Heart left ventricle (tissue), 16 donors: ENCODE measurements around the gene TLL1. TPM values are rescaled to one million over a fixed set of nuclear protein-coding genes. Genes with fewer than 3 reads are reported as not detected.

Source experiments
- ATAC-seq, 4 donors: fragments of 200-7000 bp; cut with Tn5 transposase; one replicate each; pipeline ENCODE4 v1.9.1; 2020 to 2022; ENCODE audit warnings: moderate library complexity in 4 of 4, mild to moderate bottlenecking in 3 of 4, moderate number of reproducible peaks in 1 of 4
- DNase-seq, 5 donors: peaks; one replicate each; pipeline ENCODE4 v3.0.0-alpha.2; 2020
- H3K27ac ChIP-seq, 12 donors: fragments of 200-600 bp; sonication (generic) in 4 of 12; one replicate each; pipeline versions ENCODE4 v1.5.0 to v1.8.0; 2016 to 2022; ENCODE audit warnings: mild to moderate bottlenecking in 2 of 12
- H3K27me3 ChIP-seq, 9 donors: fragments of 200-600 bp; sonication (generic) in 2 of 9; one replicate each; pipeline versions ENCODE4 v1.5.1 to v1.8.0; 2016 to 2022; ENCODE audit warnings: mild to moderate bottlenecking in 3 of 9
- H3K36me3 ChIP-seq, 9 donors: fragments of 200-600 bp; sonication (generic) in 2 of 9; one replicate each; pipeline versions ENCODE4 v1.5.0 to v1.8.0; 2018 to 2022; ENCODE audit warnings: mild to moderate bottlenecking in 2 of 9
- H3K4me1 ChIP-seq, 12 donors: fragments of 200-600 bp; sonication (generic) in 4 of 12; one replicate each; pipeline versions ENCODE4 v1.5.0 to v1.8.0; 2016 to 2022; ENCODE audit warnings: mild to moderate bottlenecking in 3 of 12
- H3K4me3 ChIP-seq, 12 donors: fragments of 200-600 bp; sonication (generic) in 4 of 12; one replicate each; pipeline versions ENCODE4 v1.5.0 to v1.8.0; 2017 to 2022; ENCODE audit warnings: mild to moderate bottlenecking in 9 of 12, moderate library complexity in 4 of 12
- H3K9me3 ChIP-seq, 12 donors: fragments of 200-600 bp; sonication (generic) in 4 of 12; one replicate each; pipeline versions ENCODE4 v1.5.0 to v1.8.0; 2016 to 2022; ENCODE audit warnings: mild to moderate bottlenecking in 1 of 12
- CTCF ChIP-seq, 12 donors: fragments of 200-600 bp; sonication (generic) in 4 of 12; IDR thresholded peaks; one replicate each; pipeline versions ENCODE4 v1.5.0 to v1.8.0; 2018 to 2022; ENCODE audit warnings: antibody characterized with exemption in 12 of 12, mild to moderate bottlenecking in 5 of 12
- POLR2A ChIP-seq, 2 donors: fragments of 450-650 bp; IDR thresholded peaks; one replicate each; pipeline ENCODE4 v1.6.1; 2017; ENCODE audit warnings: antibody characterized with exemption in 2 of 2, mild to moderate bottlenecking in 2 of 2, moderate library complexity in 2 of 2
- WGBS, 4 donors: extraction: QIAGEN DNeasy Blood & Tissue Kit in 2 of 4; methylation state at CpG; one replicate each; pipeline versions ENCODE4 v1.1.5 to v1.1.7; 2013 to 2018; 5-methylcytosine and 5-hydroxymethylcytosine counted together
- intact Hi-C, 10 donors: fragments of 100-400 bp; cut with DNase I; formaldehyde crosslinking; loops; one replicate each; pipeline versions ENCODE4 v1.11.1 to v1.14.2; 2022
- polyA plus RNA-seq, 2 donors: library from polyadenylated mRNA; stranded (reverse); fragments of 200-250 nt; gene quantifications; one replicate each; pipeline ENCODE4 v1.2.3, GENCODE V29; 2013
- total RNA-seq, 9 donors: library from RNA; depleted of rRNA in 2 of 9; stranded (reverse); fragments of >200 nt in 2 of 9; fragmentation: NEBNext Ultra II Directional in 3 of 9; extraction: Animal tissue kit (Norgen Biotek cat#: 25700) in 3 of 9; gene quantifications; one replicate each; pipeline versions ENCODE4 v1.1.0 to v1.2.4, GENCODE V29; 2016 to 2023
- donor health status: ischemic (EF 13 %, LVEDD 7.1; RV severe dilation, severe dysfunction).
- donor health status: healthy with polysubstance abuse.
- donor health status: DM: no; HTN: yes; CAD: no.
- donor health status: DM: no; HTN: no; CAD: no.
- donor health status: ischemic (EF 25% LVEDD 6.9; RV normal size, moderate dysfunction).
- donor health status: ischemic (EF 25% LVEDD 5.7; RV mildly dilated, moderate dysfunction).
- donor health status: healthy.
- donor health status: DM: yes; HTN: yes; CAD: no.
- donor health status: ischemic (EF 35%, LVEDD 5.7; RV mildly dilated, moderate dysfunction).
- donor health status: nonischemic (EF 11% LVEDD 7.7; RV severe dilation, severe dysfunction).
- donor health status: DM: yes; HTN: yes; CAD: no.
- donor health status: PGD.
- donor health status: ischemic (EF 29% LVEDD 5.4; RV normal size, mild dysfunction).
- donor health status: nonischemic (EF 23%, LVEDD 6.1; RV moderate dilation, normal function).

The TLL1 gene
- total and polyA plus RNA-seq, 11 donors, result 0.08 to 4.5 (median 1.2) TPM

DNA sequence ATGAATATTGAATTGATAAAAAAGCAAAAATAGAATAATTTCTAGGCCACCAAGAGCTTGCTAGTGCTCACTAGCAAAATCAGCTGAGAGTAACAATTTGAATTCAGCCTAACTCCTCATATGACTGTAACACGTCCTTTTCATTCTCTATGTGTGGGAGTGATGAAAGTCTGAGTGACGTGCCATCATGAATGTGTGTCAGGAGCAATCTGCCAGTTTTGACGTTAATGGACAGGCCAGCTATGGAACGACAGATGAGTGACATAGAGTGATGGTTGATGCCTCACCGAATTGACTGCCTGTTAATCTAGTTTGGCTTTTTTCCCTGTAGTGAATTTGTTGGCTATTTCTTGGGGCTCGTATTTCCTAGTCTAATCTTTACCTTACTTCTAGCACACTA lies 200.7 kb downstream of the TLL1 start:
- no peak for ATAC-seq
- no peaks in the 10 kb centered on the region for H3K27me3 ChIP-seq
- H3K4me3 ChIP-seq, result no peak overlapping the region
- intact Hi-C loops, result no loop called here
- H3K27ac ChIP-seq, result no peak overlapping the region
- 72 to 84% (median 83%) methylated on average over 6 of the region's 6 CpGs for WGBS, 4 donors
- no peaks in the 10 kb centered on the region for H3K4me1 ChIP-seq
- no peaks in the 10 kb centered on the region for H3K9me3 ChIP-seq
- DNase-seq, result no peak
- no peaks in the 10 kb centered on the region for H3K36me3 ChIP-seq
- TF ChIP-seq POLR2A (IDR thresholded peaks at IDR 0.05), result no peak
- no peak for TF ChIP-seq CTCF (IDR thresholded peaks at IDR 0.05)

- Histone ChIP-seq H3K4me3 (no peak overlapping the region), H3K36me3 (no peaks in the 10 kb centered on the region), H3K27ac (no peak overlapping the region), H3K9me3 (peaks cover 0 to 14% (median 0%) of the 10 kb centered on the region in 12 donors), H3K27me3 (no peaks in the 10 kb centered on the region), H3K4me1 (no peaks in the 10 kb centered on the region)
- DNase-seq (no peak), ATAC-seq (no peak)
- no peak for TF ChIP-seq CTCF (IDR thresholded peaks at IDR 0.05)
- TF ChIP-seq POLR2A (IDR thresholded peaks at IDR 0.05), result no peak
- intact Hi-C loops, result no loop called here
- WGBS, 4 donors, result 56 to 79% (median 70%) methylated on average over 1 of the region's 1 CpG
Observed at GRCh38 chr4:166075599-166075998, 202.6 kb downstream of the TLL1 start.

DNA sequence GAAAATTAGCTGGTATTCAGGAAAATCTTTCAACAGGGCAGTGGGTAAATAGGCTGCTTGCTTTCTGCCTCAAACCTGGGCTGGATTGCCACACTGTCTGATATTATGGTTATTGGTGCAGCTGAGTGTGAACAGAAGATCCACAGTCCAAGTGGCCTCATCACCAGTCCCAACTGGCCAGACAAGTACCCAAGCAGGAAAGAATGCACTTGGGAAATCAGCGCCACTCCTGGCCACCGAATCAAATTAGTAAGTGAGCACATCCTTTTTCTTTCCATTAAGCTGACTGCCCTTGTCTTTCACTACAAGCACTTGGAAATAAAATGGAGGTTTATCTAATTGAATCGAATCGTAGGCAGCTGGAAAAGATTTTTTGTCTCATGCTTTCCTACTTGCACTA lies 204.7 kb downstream of the TLL1 start:
- intact Hi-C loops, result no loop called here
- H3K27ac ChIP-seq, result no peak overlapping the region
- ATAC-seq, result no peak
- H3K4me1 ChIP-seq, result no peaks in the 10 kb centered on the region
- peaks cover 0 to 15% (median 0%) of the 10 kb centered on the region in 12 donors for H3K9me3 ChIP-seq
- 85 to 90% (median 87%) methylated on average over 4 of the region's 4 CpGs for WGBS, 4 donors
- H3K36me3 ChIP-seq, result no peaks in the 10 kb centered on the region
- H3K27me3 ChIP-seq, result no peaks in the 10 kb centered on the region
- no peak overlapping the region for H3K4me3 ChIP-seq
- TF ChIP-seq CTCF (IDR thresholded peaks at IDR 0.05) (no peak), POLR2A (IDR thresholded peaks at IDR 0.05) (no peak)
- no peak for DNase-seq

GRCh38 chr4:166078383-166078782 lies 205.3 kb downstream of the TLL1 start:
- ATAC-seq (no peak), DNase-seq (no peak)
- H3K27me3 ChIP-seq, result no peaks in the 10 kb centered on the region
- WGBS, 4 donors, result 88 to 95% (median 94%) methylated on average over 3 of the region's 3 CpGs
- intact Hi-C loops, result no loop called here
- H3K4me1 ChIP-seq, result no peaks in the 10 kb centered on the region
- peaks cover 0 to 15% (median 0%) of the 10 kb centered on the region in 12 donors for H3K9me3 ChIP-seq
- no peak overlapping the region for H3K4me3 ChIP-seq
- TF ChIP-seq POLR2A (IDR thresholded peaks at IDR 0.05), result no peak
- no peak for TF ChIP-seq CTCF (IDR thresholded peaks at IDR 0.05)
- no peak overlapping the region for H3K27ac ChIP-seq
- H3K36me3 ChIP-seq, result no peaks in the 10 kb centered on the region
